CD4-positive, alpha-beta T cell treated with Interleukin-6 for 4 hours (primary cell): ENCODE results near the gene TDRD7.
A peak's percentile ranks its signal among the peaks of the same experiment; 100 is the strongest.
"Not testable (repeated sequence)": the region's sequence is repeated elsewhere in the genome, so short reads cannot be mapped to it uniquely, and the experiment has no call there.

Experiments used
- DNase-seq: peaks from one replicate; pipeline ENCODE4 v3.0.0-alpha.2; 2020; ENCODE audit warnings: mixed read lengths

TDRD7 gene

GRCh38 chr9:97480174-97480573, 68.3 kb downstream of the TDRD7 start:
- DNase-seq: no peak

DNA sequence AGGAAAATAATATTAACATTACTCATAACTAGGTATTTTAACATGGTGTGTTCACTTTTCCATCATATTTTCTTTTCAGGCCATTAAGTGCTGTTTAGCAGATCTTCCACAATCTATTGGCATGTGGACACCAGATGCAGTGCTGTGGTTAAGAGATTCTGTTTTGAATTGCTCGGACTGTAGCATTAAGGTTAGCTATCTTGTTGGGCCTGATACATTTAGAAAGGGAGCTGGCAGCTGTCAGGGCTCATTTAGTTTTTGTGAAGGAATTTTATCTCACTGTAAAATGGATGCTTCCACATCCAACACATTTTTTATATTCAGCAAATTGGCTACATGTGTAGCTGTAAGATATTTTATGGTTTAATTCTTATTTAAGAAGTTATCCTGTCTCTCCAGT, 68.9 kb downstream of the TDRD7 start:
- no peak for DNase-seq

- DNase-seq: no peak
Observed at GRCh38 chr9:97484134-97484533, 72.2 kb downstream of the TDRD7 start.

GRCh38 chr9:97487107-97487506, 75.2 kb downstream of the TDRD7 start:
- no peak for DNase-seq

GRCh38 chr9:97487861-97488260, 76.0 kb downstream of the TDRD7 start:
- no peak for DNase-seq

DNA sequence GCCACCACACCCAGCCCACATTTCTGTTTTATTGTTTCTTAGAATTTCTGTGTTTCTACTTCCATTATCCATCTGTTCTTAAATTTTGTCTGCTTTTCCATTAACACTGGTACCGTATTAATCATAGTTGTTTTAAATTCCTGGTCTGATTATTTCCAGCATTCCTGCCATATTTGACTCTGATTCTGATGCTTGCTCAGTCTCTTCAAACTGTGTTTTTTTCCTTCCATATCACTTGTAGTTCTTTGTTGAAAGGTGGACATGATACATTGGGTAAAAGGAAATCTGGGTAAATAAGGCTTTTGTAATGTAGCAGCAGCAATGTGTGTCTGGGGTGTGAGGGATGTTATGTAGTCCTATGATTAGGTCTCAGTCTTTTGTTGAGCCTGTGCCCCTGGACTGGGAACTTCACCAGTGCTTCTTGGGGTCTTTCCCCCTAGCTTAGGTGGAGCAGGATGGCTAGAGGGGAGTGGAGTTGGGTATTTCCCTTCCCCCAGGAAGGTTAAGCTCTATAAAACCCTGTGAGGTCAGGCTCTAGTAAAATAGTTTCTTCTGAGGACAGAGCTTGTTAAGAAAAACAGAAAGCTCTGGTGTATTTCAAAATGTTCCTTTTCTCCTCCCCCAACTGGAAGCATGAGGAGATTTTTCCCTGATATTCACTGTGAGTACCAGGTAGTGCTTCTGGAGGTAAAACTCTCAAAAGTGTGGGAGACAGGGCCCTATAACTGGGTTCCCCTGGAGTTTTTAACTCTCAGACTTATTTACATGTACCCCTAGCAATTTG, 79.5 kb downstream of the TDRD7 start:
- no peak for DNase-seq

- not testable (repeated sequence) for DNase-seq
Observed at GRCh38 chr9:97497558-97498375, 85.9 kb downstream of the TDRD7 start.

DNA sequence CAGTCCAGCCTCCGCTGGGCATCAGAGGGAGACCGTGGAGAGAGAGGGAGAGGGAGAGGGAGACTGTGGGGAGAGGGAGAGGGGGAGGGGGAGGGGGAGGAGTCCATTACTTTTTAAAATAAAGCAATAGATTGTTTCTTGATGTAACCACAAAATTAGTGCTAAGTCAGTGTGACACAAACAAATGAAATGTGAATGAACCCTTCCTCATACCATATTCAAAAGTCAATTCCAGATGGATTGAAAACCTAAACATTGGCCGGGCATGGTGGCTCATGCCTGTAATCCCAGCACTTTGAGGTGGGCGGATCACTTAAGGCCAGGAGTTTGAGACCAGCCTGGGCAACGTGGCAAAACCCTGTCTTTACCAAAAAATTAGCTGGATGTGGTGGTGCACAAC, 87.0 kb downstream of the TDRD7 start:
- DNase-seq: not testable (repeated sequence)

DNA sequence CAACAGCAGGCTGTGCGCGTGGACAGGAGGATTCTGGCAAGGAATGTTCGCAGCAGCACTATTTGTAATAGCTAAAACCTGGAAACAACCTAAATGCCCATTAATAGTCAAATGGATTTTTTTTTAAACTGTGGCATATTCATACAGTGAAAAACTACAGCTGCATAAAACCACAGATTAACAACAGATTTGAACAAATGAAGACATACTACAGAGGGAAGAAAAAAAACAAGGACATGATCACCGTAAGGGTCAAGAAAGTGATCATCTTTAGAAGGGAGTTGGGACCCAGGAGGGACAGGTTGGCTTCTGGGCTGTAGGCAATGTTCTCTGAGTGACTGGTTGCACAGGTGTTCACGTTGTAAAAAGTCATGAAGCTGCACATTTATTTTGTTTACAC, 88.4 kb downstream of the TDRD7 start:
- no peak for DNase-seq

DNA sequence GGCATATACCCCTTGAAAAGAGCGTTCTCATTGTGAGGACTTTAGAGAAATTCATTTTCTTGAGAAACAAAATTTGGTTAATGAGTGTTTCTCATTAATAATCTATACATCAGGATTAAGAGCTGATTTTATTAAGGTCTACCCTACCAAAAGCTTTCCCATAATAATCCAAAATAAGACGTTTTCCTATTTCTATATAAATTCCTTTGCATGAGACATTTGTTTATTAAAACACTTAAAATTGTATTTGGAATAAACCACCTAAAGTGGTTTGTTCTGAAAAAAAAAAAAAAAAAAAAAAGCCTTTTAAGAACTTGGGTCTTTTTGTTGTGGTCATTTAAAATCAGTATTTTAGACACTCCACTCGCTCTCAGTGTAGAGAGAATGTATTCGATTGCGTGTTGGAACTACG, 88.9 kb downstream of the TDRD7 start:
- DNase-seq: no peak

DNA sequence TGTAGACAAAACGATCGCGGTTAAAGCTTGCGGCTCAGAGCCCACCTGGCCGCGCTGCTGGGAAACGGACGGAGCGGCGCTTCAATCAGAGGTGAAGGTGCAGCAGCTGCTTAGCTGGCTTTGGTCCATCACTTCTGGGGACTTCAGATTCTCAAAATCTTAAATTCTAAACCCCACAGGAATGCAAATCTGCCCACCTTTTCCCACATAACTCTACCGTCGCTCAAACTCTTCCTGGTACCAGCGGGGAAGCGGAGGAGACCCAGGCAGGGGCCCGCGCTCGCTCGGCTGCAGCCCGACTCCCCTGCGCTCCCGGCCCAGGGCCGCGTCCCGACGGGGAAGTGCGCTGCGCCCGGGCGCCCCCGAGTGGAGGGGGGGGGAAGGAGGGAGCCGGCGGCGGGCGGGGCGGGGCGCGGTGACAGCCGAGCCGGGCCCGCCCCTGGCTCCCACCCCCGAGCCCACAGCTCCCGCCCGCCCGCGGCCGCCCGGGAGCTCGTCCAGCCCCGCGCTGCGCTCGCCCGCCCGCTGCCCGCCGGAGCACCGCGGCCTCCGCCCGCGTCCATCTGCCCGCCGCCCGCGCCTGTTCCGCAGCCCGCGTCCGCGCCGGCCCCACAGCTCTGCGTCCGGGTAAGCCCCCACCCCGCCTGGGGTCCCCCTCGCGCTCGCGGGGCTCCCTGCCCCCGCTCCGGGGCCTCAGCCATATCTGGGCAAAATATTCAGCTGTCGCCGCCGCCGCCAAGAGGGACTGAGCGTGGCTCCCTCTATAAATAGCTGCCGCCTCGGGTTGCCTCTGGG, 89.5 kb downstream of the TDRD7 start, which contains the start of gene TMOD1:
Gene TMOD1 (plus strand): TSS at position 490 of the 795 bp plus-strand sequence. CDS start 22,523 bp downstream, outside the sequence.
- DNase-seq: peak; percentile 49

GRCh38 chr9:97501972-97502221, 90.0 kb downstream of the TDRD7 start:
- DNase-seq: no peak

- DNase-seq: no peak
Observed at GRCh38 chr9:97502222-97502983, 90.5 kb downstream of the TDRD7 start.

GRCh38 chr9:97502984-97503861, 91.3 kb downstream of the TDRD7 start:
- DNase-seq: no peak

DNA sequence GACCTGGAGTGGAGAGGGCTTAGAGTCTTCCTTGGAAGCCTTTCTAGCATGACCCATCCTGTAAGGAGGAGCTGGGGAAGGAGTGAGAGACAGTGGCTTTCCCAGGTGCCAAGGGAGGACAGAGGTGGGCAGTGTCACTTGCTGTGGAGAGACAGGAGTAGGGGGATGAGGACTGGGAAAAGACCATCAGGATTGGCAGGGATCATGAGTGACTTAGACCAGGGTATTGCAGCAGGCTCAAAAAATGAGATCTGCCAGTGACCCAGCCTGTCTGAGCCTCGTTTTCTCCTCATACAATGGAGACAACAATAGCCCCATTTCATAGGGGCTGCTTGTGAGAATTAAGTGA, 91.9 kb downstream of the TDRD7 start:
- DNase-seq: no peak

DNA sequence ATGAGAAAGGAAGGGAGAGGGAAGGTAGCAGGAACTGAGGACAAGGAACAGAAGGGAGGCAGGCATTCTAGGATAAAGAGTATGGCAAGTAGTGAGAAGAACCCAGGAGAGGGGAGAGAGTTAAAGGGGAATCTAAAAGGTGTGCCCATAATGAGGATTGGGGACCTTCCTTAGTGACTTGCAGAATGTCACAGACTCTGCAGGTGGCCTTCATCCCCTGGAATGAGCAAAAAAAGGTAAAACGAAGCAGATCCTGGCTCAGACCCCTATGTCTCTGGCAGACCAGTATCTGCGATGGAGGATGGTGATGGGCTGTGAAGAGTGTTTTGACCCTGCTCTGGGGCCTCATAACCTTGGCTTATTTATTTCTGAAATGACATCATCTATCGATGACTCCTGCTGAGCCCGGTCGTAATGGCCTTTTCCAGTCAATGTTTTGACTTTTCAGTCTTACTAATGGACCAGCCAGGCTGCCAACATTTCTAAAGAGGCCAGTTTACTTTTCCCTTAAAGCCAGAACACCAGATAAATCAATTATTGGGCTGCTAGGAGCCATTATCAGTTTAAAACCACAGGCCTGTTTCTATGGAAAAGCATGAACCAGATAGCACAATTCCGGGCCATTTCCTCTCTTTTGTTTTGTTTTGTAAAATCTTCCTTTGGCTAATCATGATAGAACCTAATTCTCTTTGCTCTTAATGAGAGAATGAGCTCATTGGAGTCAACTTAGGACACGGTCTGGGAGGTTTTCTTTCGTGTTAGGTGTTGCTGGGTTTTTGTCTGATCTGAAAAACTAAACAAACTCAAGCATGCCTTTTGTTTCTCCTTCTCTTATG, 92.7 kb downstream of the TDRD7 start:
- no peak for DNase-seq

DNA sequence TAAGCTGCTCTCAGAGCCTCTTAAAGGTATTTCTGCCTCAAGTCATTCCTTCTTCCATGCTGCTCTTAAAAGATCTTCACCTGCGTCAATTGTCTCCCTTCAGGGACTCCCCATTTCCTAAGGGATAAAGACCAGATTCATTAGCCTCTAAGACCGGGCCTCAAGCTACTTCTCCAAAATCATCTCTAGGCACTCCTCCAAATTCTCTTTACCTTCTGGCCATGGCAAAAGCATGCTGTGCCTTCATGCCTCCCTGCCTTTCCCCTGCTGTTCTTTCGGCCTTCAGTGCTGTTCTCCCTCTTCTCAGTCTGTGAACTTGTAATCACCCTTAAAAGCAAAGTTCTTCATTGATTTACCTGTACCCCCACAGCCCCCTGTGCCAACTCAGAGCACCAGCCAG, 93.9 kb downstream of the TDRD7 start:
- no peak for DNase-seq

- DNase-seq: no peak
Observed at GRCh38 chr9:97506306-97506705, 94.4 kb downstream of the TDRD7 start.

- DNase-seq: no peak
Observed at GRCh38 chr9:97506787-97507186, 94.9 kb downstream of the TDRD7 start.

DNA sequence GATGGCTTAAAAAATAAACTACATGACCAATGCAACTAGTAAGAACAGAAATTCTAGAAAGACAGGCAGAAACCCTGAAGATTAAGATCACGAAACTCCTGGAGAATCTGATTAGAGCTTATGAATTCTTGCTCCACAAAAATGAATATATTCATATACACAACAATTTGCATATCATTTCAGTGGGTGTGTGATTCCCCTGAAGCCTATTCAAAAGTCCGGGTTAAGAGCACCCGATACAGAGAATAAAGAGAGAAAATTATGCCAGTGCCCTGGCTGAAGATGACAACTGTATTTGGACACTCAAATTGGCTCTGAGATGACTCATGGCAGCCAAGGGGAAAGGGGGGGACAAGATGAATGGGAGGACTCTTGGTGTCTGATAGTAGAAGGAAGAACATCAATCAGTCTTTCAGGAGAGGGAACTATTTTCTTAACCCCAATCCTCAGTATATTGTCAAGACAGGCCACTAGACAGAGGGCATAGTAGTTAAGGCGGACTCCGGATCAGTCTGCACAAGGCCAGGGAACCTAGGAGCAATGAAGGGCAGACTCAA, 95.6 kb downstream of the TDRD7 start:
- DNase-seq: no peak

DNA sequence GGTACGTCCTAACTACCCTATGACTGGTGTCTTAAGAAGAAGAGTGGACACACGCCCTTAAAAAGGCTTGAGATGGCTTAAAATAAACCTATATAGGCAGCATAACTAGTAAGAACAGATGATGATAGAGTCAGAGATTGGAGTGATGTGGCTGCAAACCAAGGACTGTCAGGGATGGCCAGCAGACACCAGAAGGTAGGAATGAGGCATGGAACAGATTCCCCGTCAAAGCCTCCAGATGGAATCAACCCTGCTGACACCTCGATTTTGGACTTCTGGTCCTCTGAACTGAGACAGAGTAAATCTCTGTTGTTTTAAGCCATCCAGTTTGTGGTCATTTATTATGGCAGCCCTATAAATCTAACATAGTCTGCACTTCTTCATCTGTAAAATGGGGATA, 97.0 kb downstream of the TDRD7 start:
- no peak for DNase-seq
